HEK293 (cell line): Measurements from ENCODE around the gene WIPF3.

Experiments
- CTCF ChIA-PET: fragments of 350-600 bp; formaldehyde crosslinking; extraction: SDS; loops from one replicate; lab custom pipeline; 2021; ENCODE audit warnings: antibody characterized with exemption; lab: Yijun Ruan, JAX
- POLR2A ChIA-PET: fragments of 300-600 bp; formaldehyde crosslinking; extraction: SDS; loops from one replicate; lab custom pipeline; 2020; ENCODE audit warnings: antibody characterized with exemption, inconsistent platforms; lab: Yijun Ruan, JAX
- H3K27ac ChIP-seq: fragments of 200-500 bp; sonication (Bioruptor generic); 2 replicates; pipeline ENCODE4 v1.5.1; 2014; ENCODE audit warnings: low read depth, low read length, control low read depth, inconsistent platforms; ENCODE audit errors: extremely low read depth
- H3K36me3 ChIP-seq, 2 experiments: fragments of 200-500 bp in 1 of 2; sonication (Bioruptor generic) in 1 of 2; 1 replicate in 1 of 2; 2 replicates in 1 of 2; pipeline ENCODE4 v1.5.1; 2014 to 2017; ENCODE audit warnings: inconsistent platforms in 2 of 2, low read length in 2 of 2; ENCODE audit not compliant: control insufficient read depth in 2 of 2, insufficient read depth in 1 of 2
- H3K4me1 ChIP-seq: fragments of 200-500 bp; sonication (Bioruptor generic); 2 replicates; pipeline ENCODE4 v1.5.1; 2014; ENCODE audit warnings: mild to moderate bottlenecking, low read length, inconsistent platforms; ENCODE audit not compliant: control insufficient read depth, insufficient read depth
- H3K4me3 ChIP-seq: 2 replicates; pipeline ENCODE4 v1.5.1; 2011; ENCODE audit warnings: low read depth, mild to moderate bottlenecking, control low read depth, low read length, moderate library complexity
- H3K9me3 ChIP-seq: fragments of 200-500 bp; sonication (Bioruptor generic); 2 replicates; pipeline ENCODE4 v1.5.1; 2014; ENCODE audit warnings: low read depth, low read length, inconsistent platforms; ENCODE audit not compliant: control insufficient read depth, insufficient read depth
- GLI2 ChIP-seq: fragments of 450-650 bp; formaldehyde crosslinking; IDR thresholded peaks from 2 replicates; pipeline ENCODE4; 2017; ENCODE audit warnings: missing biosample characterization, missing genetic modification characterization, low read depth, borderline replicate concordance
- KLF8 ChIP-seq: fragments of 450-650 bp; formaldehyde crosslinking; IDR thresholded peaks from 2 replicates; pipeline ENCODE4 v1.5.1; 2016; ENCODE audit warnings: missing biosample characterization, missing genetic modification characterization
- OSR2 ChIP-seq: fragments of 450-650 bp; formaldehyde crosslinking; IDR thresholded peaks from 2 replicates; pipeline ENCODE4 v1.5.1; 2016; ENCODE audit warnings: missing biosample characterization, missing genetic modification characterization
- SCRT1 ChIP-seq: fragments of 450-650 bp; formaldehyde crosslinking; IDR thresholded peaks from 2 replicates; pipeline ENCODE4 v1.5.1; 2016; ENCODE audit warnings: missing biosample characterization, missing genetic modification characterization, borderline replicate concordance
- SCRT2 ChIP-seq: fragments of 450-650 bp; formaldehyde crosslinking; IDR thresholded peaks from 2 replicates; pipeline ENCODE4 v1.5.1; 2016; ENCODE audit warnings: missing biosample characterization, missing genetic modification characterization
- TCF7L2 ChIP-seq: IDR thresholded peaks from 2 replicates; pipeline ENCODE4 v1.6.1; 2011; ENCODE audit warnings: low read depth, mild to moderate bottlenecking, inconsistent platforms, low read length, moderate library complexity, borderline replicate concordance
- ZNF175 ChIP-seq: fragments of 450-650 bp; formaldehyde crosslinking; IDR thresholded peaks from 2 replicates; pipeline ENCODE4 v1.5.1; 2016; ENCODE audit warnings: missing biosample characterization, missing genetic modification characterization
- ZNF19 ChIP-seq: fragments of 450-650 bp; formaldehyde crosslinking; IDR thresholded peaks from 2 replicates; pipeline ENCODE4; 2016; ENCODE audit warnings: missing biosample characterization, missing genetic modification characterization, low read depth
- ZNF48 ChIP-seq: fragments of 450-650 bp; formaldehyde crosslinking; IDR thresholded peaks from 2 replicates; pipeline ENCODE4 v1.5.1; 2016; ENCODE audit warnings: missing biosample characterization, missing genetic modification characterization
- ZNF670 ChIP-seq: fragments of 450-650 bp; formaldehyde crosslinking; IDR thresholded peaks from 2 replicates; pipeline ENCODE4 v1.5.1; 2016; ENCODE audit warnings: missing biosample characterization, missing genetic modification characterization, low read depth
- TF ChIP-seq, protein P1 (sequence below): fragments of 450-650 bp; formaldehyde crosslinking; IDR thresholded peaks from 2 replicates; pipeline ENCODE4; 2016; ENCODE audit warnings: missing biosample characterization, missing genetic modification characterization
- TF ChIP-seq, protein P2 (sequence below): fragments of 450-650 bp; formaldehyde crosslinking; IDR thresholded peaks from 2 replicates; pipeline ENCODE4 v1.5.1; 2017; ENCODE audit warnings: missing biosample characterization, missing genetic modification characterization
- TF ChIP-seq, protein P3 (sequence below): fragments of 450-650 bp; formaldehyde crosslinking; IDR thresholded peaks from 2 replicates; pipeline ENCODE4 v1.5.1; 2016; ENCODE audit warnings: missing biosample characterization, missing genetic modification characterization
- TF ChIP-seq, protein P4 (sequence below): fragments of 450-650 bp; formaldehyde crosslinking; IDR thresholded peaks from 2 replicates; pipeline ENCODE4 v1.5.1; 2016; ENCODE audit warnings: missing biosample characterization, missing genetic modification characterization

WIPF3 gene

DNA sequence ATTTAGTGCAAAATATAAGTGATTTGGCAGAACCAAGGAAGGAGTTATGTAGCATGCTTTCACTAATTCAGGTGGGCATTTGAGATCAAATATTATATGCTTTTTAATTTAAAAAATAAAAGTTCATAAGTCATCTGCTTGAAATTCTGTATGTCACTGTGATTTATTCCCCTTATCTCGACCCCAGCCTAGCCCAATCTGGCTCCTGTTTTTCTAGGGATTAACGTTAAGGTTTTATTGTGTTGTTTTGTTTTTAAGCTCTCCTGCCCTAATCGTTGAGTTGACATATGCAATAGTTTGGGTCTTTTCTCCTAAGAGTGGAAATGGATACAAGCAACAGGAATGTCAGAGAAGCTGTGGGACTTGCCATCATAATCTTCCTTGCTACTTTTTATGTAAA, 42.6 kb downstream of the WIPF3 start (continued):
- TF ChIP-seq, protein P1, sequence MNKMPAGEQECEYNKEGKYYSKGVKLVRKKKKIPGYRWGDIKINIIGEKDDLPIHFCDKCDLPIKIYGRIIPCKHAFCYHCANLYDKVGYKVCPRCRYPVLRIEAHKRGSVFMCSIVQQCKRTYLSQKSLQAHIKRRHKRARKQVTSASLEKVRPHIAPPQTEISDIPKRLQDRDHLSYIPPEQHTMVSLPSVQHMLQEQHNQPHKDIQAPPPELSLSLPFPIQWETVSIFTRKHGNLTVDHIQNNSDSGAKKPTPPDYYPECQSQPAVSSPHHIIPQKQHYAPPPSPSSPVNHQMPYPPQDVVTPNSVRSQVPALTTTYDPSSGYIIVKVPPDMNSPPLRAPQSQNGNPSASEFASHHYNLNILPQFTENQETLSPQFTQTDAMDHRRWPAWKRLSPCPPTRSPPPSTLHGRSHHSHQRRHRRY (tag by site-specific recombination): no peak
- TF ChIP-seq OSR2 (tag by site-specific recombination): peak; percentile 43
- TF ChIP-seq SCRT1 (tag by site-specific recombination): peak; percentile 25; the same call in 1 of the 2 replicates
- TF ChIP-seq TCF7L2: peak; percentile 62; the same call in 1 of the 2 replicates
- TF ChIP-seq GLI2 (tag by site-specific recombination): 0 out of 2 replicates have a peak, but pooled peaks have one; percentile 33
- TF ChIP-seq, protein P2, sequence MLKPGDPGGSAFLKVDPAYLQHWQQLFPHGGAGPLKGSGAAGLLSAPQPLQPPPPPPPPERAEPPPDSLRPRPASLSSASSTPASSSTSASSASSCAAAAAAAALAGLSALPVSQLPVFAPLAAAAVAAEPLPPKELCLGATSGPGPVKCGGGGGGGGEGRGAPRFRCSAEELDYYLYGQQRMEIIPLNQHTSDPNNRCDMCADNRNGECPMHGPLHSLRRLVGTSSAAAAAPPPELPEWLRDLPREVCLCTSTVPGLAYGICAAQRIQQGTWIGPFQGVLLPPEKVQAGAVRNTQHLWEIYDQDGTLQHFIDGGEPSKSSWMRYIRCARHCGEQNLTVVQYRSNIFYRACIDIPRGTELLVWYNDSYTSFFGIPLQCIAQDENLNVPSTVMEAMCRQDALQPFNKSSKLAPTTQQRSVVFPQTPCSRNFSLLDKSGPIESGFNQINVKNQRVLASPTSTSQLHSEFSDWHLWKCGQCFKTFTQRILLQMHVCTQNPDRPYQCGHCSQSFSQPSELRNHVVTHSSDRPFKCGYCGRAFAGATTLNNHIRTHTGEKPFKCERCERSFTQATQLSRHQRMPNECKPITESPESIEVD: peak; percentile 47; the same call in 1 of the 2 replicates
- TF ChIP-seq, protein P3, sequence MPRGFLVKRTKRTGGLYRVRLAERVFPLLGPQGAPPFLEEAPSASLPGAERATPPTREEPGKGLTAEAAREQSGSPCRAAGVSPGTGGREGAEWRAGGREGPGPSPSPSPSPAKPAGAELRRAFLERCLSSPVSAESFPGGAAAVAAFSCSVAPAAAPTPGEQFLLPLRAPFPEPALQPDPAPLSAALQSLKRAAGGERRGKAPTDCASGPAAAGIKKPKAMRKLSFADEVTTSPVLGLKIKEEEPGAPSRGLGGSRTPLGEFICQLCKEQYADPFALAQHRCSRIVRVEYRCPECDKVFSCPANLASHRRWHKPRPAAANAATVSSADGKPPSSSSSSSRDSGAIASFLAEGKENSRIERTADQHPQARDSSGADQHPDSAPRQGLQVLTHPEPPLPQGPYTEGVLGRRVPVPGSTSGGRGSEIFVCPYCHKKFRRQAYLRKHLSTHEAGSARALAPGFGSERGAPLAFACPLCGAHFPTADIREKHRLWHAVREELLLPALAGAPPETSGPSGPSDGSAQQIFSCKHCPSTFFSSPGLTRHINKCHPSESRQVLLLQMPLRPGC: no peak
- TF ChIP-seq KLF8 (tag by site-specific recombination): no peak

DNA sequence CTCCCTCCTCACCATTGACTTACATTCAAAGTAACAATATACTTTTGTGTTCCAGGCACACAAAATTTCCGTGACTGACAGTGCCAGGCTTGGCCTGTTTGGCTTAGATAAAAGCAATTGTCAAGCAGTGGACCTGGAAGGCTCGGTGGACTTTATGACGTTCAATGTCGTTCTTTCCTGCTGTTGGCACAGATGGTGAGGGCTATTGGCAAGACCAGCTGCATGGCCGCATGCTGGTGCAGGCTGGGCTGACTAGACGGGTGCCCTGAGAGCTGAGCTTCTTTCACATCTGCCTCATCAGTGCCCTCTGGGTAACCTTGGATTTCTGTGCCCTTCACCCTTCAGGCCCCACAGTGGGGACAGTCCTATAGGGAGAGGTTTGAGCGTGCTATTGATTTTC, 45.2 kb downstream of the WIPF3 start:
- no peak overlapping the region for H3K4me3 ChIP-seq
- ChIA-PET CTCF (interaction anchor here (1.0 to 1.7 kb wide), 2 partner anchors 70 to 104 kb away, joined by 3 to 5 read pairs; no protein-coding TSS in a partner anchor), POLR2A (no interaction called here)
- H3K9me3 ChIP-seq: no peaks in the 10 kb centered on the region
- no peaks in the 10 kb centered on the region for H3K36me3 ChIP-seq
- no peak overlapping the region for H3K27ac ChIP-seq
- TF ChIP-seq, protein P4, sequence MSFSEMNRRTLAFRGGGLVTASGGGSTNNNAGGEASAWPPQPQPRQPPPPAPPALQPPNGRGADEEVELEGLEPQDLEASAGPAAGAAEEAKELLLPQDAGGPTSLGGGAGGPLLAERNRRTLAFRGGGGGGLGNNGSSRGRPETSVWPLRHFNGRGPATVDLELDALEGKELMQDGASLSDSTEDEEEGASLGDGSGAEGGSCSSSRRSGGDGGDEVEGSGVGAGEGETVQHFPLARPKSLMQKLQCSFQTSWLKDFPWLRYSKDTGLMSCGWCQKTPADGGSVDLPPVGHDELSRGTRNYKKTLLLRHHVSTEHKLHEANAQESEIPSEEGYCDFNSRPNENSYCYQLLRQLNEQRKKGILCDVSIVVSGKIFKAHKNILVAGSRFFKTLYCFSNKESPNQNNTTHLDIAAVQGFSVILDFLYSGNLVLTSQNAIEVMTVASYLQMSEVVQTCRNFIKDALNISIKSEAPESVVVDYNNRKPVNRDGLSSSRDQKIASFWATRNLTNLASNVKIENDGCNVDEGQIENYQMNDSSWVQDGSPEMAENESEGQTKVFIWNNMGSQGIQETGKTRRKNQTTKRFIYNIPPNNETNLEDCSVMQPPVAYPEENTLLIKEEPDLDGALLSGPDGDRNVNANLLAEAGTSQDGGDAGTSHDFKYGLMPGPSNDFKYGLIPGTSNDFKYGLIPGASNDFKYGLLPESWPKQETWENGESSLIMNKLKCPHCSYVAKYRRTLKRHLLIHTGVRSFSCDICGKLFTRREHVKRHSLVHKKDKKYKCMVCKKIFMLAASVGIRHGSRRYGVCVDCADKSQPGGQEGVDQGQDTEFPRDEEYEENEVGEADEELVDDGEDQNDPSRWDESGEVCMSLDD (tag by site-specific recombination): no peak
- TF ChIP-seq ZNF670 (no peak), ZNF48 (tag by site-specific recombination) (no peak), ZNF19 (no peak)
- peaks cover 32% of the 10 kb centered on the region for H3K4me1 ChIP-seq

DNA sequence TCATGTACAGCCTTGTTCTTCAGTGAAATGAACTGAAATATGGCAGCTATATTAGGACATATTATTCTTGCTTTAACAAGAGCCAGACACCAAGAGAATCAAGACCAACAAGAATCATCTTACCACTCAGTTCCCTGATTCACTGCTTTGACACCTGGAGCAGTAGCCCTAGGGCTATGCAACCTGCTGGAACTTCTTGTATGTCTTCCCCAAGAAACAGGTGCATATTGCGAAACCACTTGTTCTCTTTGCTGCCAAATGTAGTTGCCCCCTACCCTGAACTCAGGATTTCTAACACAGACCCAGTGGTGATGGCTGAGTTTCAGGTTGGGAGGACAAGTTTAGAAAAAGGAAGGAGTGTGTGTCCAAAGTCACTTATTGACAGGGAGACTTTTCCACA, 46.1 kb downstream of the WIPF3 start:
- H3K36me3 ChIP-seq: no peaks in the 10 kb centered on the region
- TF ChIP-seq ZNF175 (tag by site-specific recombination) (no peak), SCRT2 (tag by site-specific recombination) (peak; percentile 27)
- POLR2A ChIA-PET: no interaction called here
- no peak overlapping the region for H3K4me3 ChIP-seq
- no peak overlapping the region; the same call in 1 of the 2 replicates for H3K27ac ChIP-seq
- H3K9me3 ChIP-seq: no peaks in the 10 kb centered on the region
- CTCF ChIA-PET: interaction anchor here (0.7 to 1.7 kb wide), 4 partner anchors 18 to 105 kb away, joined by 3 to 5 read pairs (median 3); no protein-coding TSS in a partner anchor
- H3K4me1 ChIP-seq: peaks cover 32% of the 10 kb centered on the region
